GM23248 (cell line): Measurements from ENCODE around the gene MVP. TPM values are rescaled to one million over a fixed set of nuclear protein-coding genes. Genes with fewer than 3 reads are reported as not detected.

Source experiments
- DNase-seq: peaks from one replicate; pipeline ENCODE4 v3.0.0-alpha.2; 2015
- H2AFZ ChIP-seq: fragments of 200-600 bp; sonication (generic); 2 replicates; pipeline ENCODE4 v1.6.1; 2016; ENCODE audit warnings: antibody characterized with exemption
- H3F3A ChIP-seq: fragments of 200-600 bp; sonication (generic); 2 replicates; pipeline ENCODE4 v1.6.1; 2016; ENCODE audit warnings: mild to moderate bottlenecking, antibody characterized with exemption, mixed run types; ENCODE audit not compliant: insufficient read depth
- H3K27ac ChIP-seq: fragments of 200-600 bp; sonication (generic); 2 replicates; pipeline ENCODE4 v1.5.1; 2016; ENCODE audit warnings: mild to moderate bottlenecking
- H3K27me3 ChIP-seq: fragments of 200-600 bp; sonication (generic); replicated peaks from 2 replicates; pipeline ENCODE4 v1.6.1; 2016; ENCODE audit warnings: mild to moderate bottlenecking; ENCODE audit not compliant: insufficient read depth
- H3K36me3 ChIP-seq: fragments of 200-600 bp; sonication (generic); 2 replicates; pipeline ENCODE4 v1.6.1; 2016; ENCODE audit warnings: low read depth, mild to moderate bottlenecking
- H3K4me1 ChIP-seq: fragments of 200-600 bp; sonication (generic); 2 replicates; pipeline ENCODE4 v1.6.1; 2016; ENCODE audit warnings: mild to moderate bottlenecking; ENCODE audit not compliant: insufficient read depth
- H3K4me2 ChIP-seq: fragments of 200-600 bp; sonication (generic); one replicate; pipeline ENCODE4 v1.6.1; 2016; ENCODE audit warnings: mild to moderate bottlenecking; ENCODE audit not compliant: unreplicated experiment
- H3K4me3 ChIP-seq: fragments of 200-600 bp; sonication (generic); 2 replicates; pipeline ENCODE4 v1.5.1; 2016; ENCODE audit warnings: mild to moderate bottlenecking
- H3K79me2 ChIP-seq: fragments of 200-600 bp; sonication (generic); 2 replicates; pipeline ENCODE4 v1.6.1; 2016; ENCODE audit warnings: mild to moderate bottlenecking; ENCODE audit not compliant: insufficient read depth
- H3K9ac ChIP-seq: fragments of 200-600 bp; sonication (generic); 2 replicates; pipeline ENCODE4 v1.6.1; 2016; ENCODE audit warnings: mild to moderate bottlenecking
- H3K9me2 ChIP-seq: fragments of 200-600 bp; sonication (generic); 2 replicates; pipeline ENCODE4 v1.6.1; 2016; ENCODE audit warnings: mixed run types, mild to moderate bottlenecking, moderate library complexity; ENCODE audit not compliant: insufficient read depth
- H3K9me3 ChIP-seq: fragments of 200-600 bp; sonication (generic); one replicate; pipeline ENCODE4 v1.6.1; 2017; ENCODE audit warnings: low read depth
- H4K20me1 ChIP-seq: fragments of 200-600 bp; sonication (generic); 2 replicates; pipeline ENCODE4 v1.6.0; 2016; ENCODE audit not compliant: insufficient read depth
- EZH2 ChIP-seq: fragments of 200-600 bp; sonication (generic); IDR thresholded peaks from 2 replicates; pipeline ENCODE4 v1.6.1; 2018; ENCODE audit warnings: antibody characterized with exemption, mild to moderate bottlenecking; ENCODE audit not compliant: insufficient read depth, poor library complexity, severe bottlenecking
- EZH2phosphoT487 ChIP-seq: fragments of 200-600 bp; sonication (generic); IDR thresholded peaks from 2 replicates; pipeline ENCODE4 v1.6.1; 2018; ENCODE audit warnings: antibody characterized with exemption, moderate library complexity, mild to moderate bottlenecking, low read depth; ENCODE audit not compliant: insufficient read depth
- WGBS, 2 experiments: methylation state at CpG; one replicate each; pipeline ENCODE4 v1.1.6; 2015 to 2017; ENCODE audit warnings: low lambda C conversion rate in 2 of 2, low coverage in 1 of 2; ENCODE audit errors: missing lambda C conversion rate in 2 of 2; 5-methylcytosine and 5-hydroxymethylcytosine counted together
- in situ Hi-C: fragments of 300-500 bp; cut with MboI; formaldehyde crosslinking; loops from 2 replicates; pipeline ENCODE4 v1.15.0; 2020
- polyA plus RNA-seq: library from polyadenylated mRNA; unstranded; fragments of >200 nt; fragmentation: Nextera tagmentation; extraction: Ambion mirVana; gene quantifications from 2 replicates; pipeline ENCODE4 v1.2.1, GENCODE V29; 2016
- total RNA-seq: library from RNA; depleted of rRNA; stranded (reverse); fragments of >200 nt; shearing (Covaris generic); gene quantifications from 2 replicates; pipeline ENCODE4 v1.2.3, GENCODE V29; 2014

The MVP gene
- total and polyA plus RNA-seq, 2 experiments from 2014 or later = 230 to 272 TPM

GRCh38 chr16:29852654-29853053 lies 32.4 kb downstream of the MVP start:
- TF ChIP-seq EZH2 (no peak), EZH2phosphoT487 (no peak)
- peak overlapping the region; percentile 34 for H3K27ac ChIP-seq
- DNase-seq = peak; percentile 87

GRCh38 chr16:29854520-29855100 lies 34.3 kb downstream of the MVP start:
- Histone ChIP-seq H3K4me1 (peaks cover 20% of the 10 kb centered on the region), H3K79me2 (no peaks in the 10 kb centered on the region), H3K9ac (no peak overlapping the region), H3K4me3 (no peak overlapping the region), H4K20me1 (no peaks in the 10 kb centered on the region), H3K9me2 (no peaks in the 10 kb centered on the region), H3K36me3 (no peaks in the 10 kb centered on the region), H2AFZ (no peak overlapping the region), H3K9me3 (no peaks in the 10 kb centered on the region), H3F3A (peaks cover 40% of the 10 kb centered on the region), H3K4me2 (no peak overlapping the region), H3K27me3 (no peaks in the 10 kb centered on the region), H3K27ac (no peak overlapping the region)
- TF ChIP-seq EZH2 (no peak), EZH2phosphoT487 (no peak)
- in situ Hi-C loops = no loop called here
- 94 to 95% methylated on average over 5 of the region's 5 CpGs for WGBS, 2 experiments
- DNase-seq = peak; percentile 36

More at GRCh38 chr16:29852654-29853053, 32.4 kb downstream of the MVP start:
- no peaks in the 10 kb centered on the region for H4K20me1 ChIP-seq
- no peaks in the 10 kb centered on the region for H3K27me3 ChIP-seq
- no peaks in the 10 kb centered on the region for H3K79me2 ChIP-seq
- H3K9ac ChIP-seq = peak overlapping the region; percentile 11; the same call in 1 of the 2 replicates
- in situ Hi-C loops = no loop called here
- no peaks in the 10 kb centered on the region for H3K9me3 ChIP-seq
- H3K9me2 ChIP-seq = no peaks in the 10 kb centered on the region
- peaks cover 17% of the 10 kb centered on the region for H3K4me1 ChIP-seq
- 0 out of 2 replicates have a peak, but pooled peaks cover 4% of the 10 kb centered on the region for H3K36me3 ChIP-seq
- peaks cover 38% of the 10 kb centered on the region; the same call in 1 of the 2 replicates for H3F3A ChIP-seq
- WGBS, 2 experiments = 7 to 9% methylated on average over 7 of the region's 7 CpGs
- peak overlapping the region; percentile 9; the same call in 1 of the 2 replicates for H2AFZ ChIP-seq
- H3K4me2 ChIP-seq = peak overlapping the region; percentile 18
- H3K4me3 ChIP-seq = no peak overlapping the region

- in situ Hi-C loops = no loop called here
- peak overlapping the region; percentile 44 for H3K4me2 ChIP-seq
- no peak overlapping the region for H2AFZ ChIP-seq
- H3K4me1 ChIP-seq = peaks cover 28% of the 10 kb centered on the region
- H3K27me3 ChIP-seq = no peaks in the 10 kb centered on the region
- TF ChIP-seq EZH2phosphoT487 = no peak
- no peak for TF ChIP-seq EZH2
- no peaks in the 10 kb centered on the region for H3K9me2 ChIP-seq
- H3K9ac ChIP-seq = peak overlapping the region; percentile 30; the same call in 1 of the 2 replicates
- H3K79me2 ChIP-seq = peaks cover 21% of the 10 kb centered on the region
- H3K4me3 ChIP-seq = no peak overlapping the region
- peak overlapping the region; percentile 67 for H3K27ac ChIP-seq
- no peaks in the 10 kb centered on the region for H4K20me1 ChIP-seq
- no peaks in the 10 kb centered on the region for H3K36me3 ChIP-seq
- peak; percentile 86 for DNase-seq
- WGBS, 2 experiments = 12 to 13% methylated on average over 7 of the region's 7 CpGs
- H3F3A ChIP-seq = peaks cover 32% of the 10 kb centered on the region
- no peaks in the 10 kb centered on the region for H3K9me3 ChIP-seq
Measured at GRCh38 chr16:29857133-29857760, 37.0 kb downstream of the MVP start.

GRCh38 chr16:29858149-29858849 lies 38.0 kb downstream of the MVP start:
- Histone ChIP-seq H3K9me2 (no peaks in the 10 kb centered on the region), H3K4me2 (no peak overlapping the region), H3K27ac (0 out of 2 replicates have a peak overlapping the region, but pooled peaks have one; percentile 67), H3K9ac (no peak overlapping the region), H2AFZ (no peak overlapping the region), H3K27me3 (no peaks in the 10 kb centered on the region), H4K20me1 (no peaks in the 10 kb centered on the region), H3K4me3 (no peak overlapping the region), H3K36me3 (no peaks in the 10 kb centered on the region), H3K79me2 (peaks cover 28% of the 10 kb centered on the region), H3K4me1 (peaks cover 21% of the 10 kb centered on the region), H3F3A (peaks cover 26% of the 10 kb centered on the region), H3K9me3 (no peaks in the 10 kb centered on the region)
- DNase-seq = no peak
- TF ChIP-seq EZH2 (no peak), EZH2phosphoT487 (no peak)
- in situ Hi-C loops = no loop called here
- WGBS, 2 experiments = 81 to 85% methylated on average over 10 of the region's 10 CpGs
